Body of pancreas (tissue), 4 donors: ENCODE results near the gene FPR1. TPM values are rescaled to one million over a fixed set of nuclear protein-coding genes. Genes with fewer than 3 reads are reported as not detected.

Experiments
- ATAC-seq: fragments of 150-250 bp; one replicate; pipeline ENCODE4 v1.9.1; 2016
- DNase-seq, 4 donors: peaks; one replicate each; pipeline ENCODE4 v3.0.0-alpha.2; 2019
- H3K27ac ChIP-seq, 4 donors: fragments of 200-600 bp; sonication (generic); 1 replicate in 3 of 4; 2 replicates in 1 of 4; pipeline versions ENCODE4 v1.5.1 to v1.6.1; 2016 to 2019; ENCODE audit warnings: mild to moderate bottlenecking in 1 of 4, mixed read lengths in 1 of 4, moderate library complexity in 1 of 4
- H3K27me3 ChIP-seq, 2 donors: fragments of 200-600 bp; sonication (generic); one replicate each; pipeline ENCODE4 v1.6.0; 2016; ENCODE audit warnings: mild to moderate bottlenecking in 1 of 2
- H3K36me3 ChIP-seq, 2 donors: fragments of 200-600 bp; sonication (generic); replicated peaks in 1 of 2; 2 replicates each; pipeline ENCODE4 v1.5.1; 2016; ENCODE audit warnings: low read depth in 2 of 2; ENCODE audit not compliant: insufficient read depth in 1 of 2
- H3K4me1 ChIP-seq: fragments of 200-600 bp; sonication (generic); one replicate; pipeline ENCODE4 v1.6.0; 2016
- H3K4me3 ChIP-seq, 2 donors: fragments of 200-600 bp; sonication (generic); 1 replicate in 1 of 2; 2 replicates in 1 of 2; pipeline ENCODE4 v1.5.1; 2016 to 2019
- H3K9me3 ChIP-seq, 3 donors: fragments of 200-600 bp; sonication (generic); 1 replicate in 2 of 3; 2 replicates in 1 of 3; pipeline ENCODE4 v1.5.1; 2016
- POLR2A ChIP-seq, 3 donors: fragments of 450-650 bp; IDR thresholded peaks; one replicate each; pipeline ENCODE4 v1.6.1; 2016; ENCODE audit warnings: antibody characterized with exemption in 3 of 3, mild to moderate bottlenecking in 2 of 3
- WGBS, 2 donors: methylation state at CpG; one replicate each; pipeline ENCODE4 v1.1.5; 2017; 5-methylcytosine and 5-hydroxymethylcytosine counted together
- intact Hi-C: fragments of 100-400 bp; cut with DNase I; formaldehyde crosslinking; loops from one replicate; pipeline ENCODE4 v1.15.1; 2023
- total RNA-seq, 2 donors: library from RNA; depleted of rRNA; stranded (reverse); fragments of >200 nt; gene quantifications; one replicate each; pipeline ENCODE4 v1.1.0, GENCODE V29; 2016
- TF ChIP-seq, protein P1 (sequence below), 7 experiments: fragments of 450-650 bp in 4 of 7; fragments of 200-600 bp in 3 of 7; sonication (generic) in 3 of 7; IDR thresholded peaks; one replicate each; pipeline ENCODE4 v1.5.1; 2016 to 2019; ENCODE audit warnings: antibody characterized with exemption in 7 of 7

Gene FPR1
- total RNA-seq, 2 donors from 2014 or later, result 4.7 TPM; not detected in 1

DNA sequence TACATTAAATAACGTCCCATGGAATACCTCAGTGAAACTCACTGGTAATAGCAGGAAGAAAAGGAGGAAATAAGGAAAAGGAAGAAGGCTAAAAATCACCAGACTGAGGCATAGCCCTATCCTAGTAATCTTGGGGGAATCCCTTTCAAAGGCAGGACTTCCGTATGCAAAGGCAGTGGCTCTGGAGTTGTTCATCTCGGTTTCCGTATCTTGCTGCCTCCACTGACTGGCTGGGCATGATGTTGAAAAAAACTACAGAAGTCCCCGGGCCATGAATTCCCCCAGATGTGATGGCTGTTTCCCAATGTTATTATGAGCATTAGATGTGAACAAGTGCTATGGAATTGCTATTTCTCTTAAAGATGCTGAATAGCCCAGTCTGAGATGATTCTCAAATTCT, 14.8 kb upstream of the FPR1 start:
- H3K4me3 ChIP-seq, result no peak overlapping the region
- H3K9me3 ChIP-seq, result no peaks in the 10 kb centered on the region
- ATAC-seq, result no peak
- DNase-seq, result no peak
- no peaks in the 10 kb centered on the region for H3K36me3 ChIP-seq
- TF ChIP-seq, protein P1, sequence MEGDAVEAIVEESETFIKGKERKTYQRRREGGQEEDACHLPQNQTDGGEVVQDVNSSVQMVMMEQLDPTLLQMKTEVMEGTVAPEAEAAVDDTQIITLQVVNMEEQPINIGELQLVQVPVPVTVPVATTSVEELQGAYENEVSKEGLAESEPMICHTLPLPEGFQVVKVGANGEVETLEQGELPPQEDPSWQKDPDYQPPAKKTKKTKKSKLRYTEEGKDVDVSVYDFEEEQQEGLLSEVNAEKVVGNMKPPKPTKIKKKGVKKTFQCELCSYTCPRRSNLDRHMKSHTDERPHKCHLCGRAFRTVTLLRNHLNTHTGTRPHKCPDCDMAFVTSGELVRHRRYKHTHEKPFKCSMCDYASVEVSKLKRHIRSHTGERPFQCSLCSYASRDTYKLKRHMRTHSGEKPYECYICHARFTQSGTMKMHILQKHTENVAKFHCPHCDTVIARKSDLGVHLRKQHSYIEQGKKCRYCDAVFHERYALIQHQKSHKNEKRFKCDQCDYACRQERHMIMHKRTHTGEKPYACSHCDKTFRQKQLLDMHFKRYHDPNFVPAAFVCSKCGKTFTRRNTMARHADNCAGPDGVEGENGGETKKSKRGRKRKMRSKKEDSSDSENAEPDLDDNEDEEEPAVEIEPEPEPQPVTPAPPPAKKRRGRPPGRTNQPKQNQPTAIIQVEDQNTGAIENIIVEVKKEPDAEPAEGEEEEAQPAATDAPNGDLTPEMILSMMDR (IDR thresholded peaks at IDR 0.05), result no peak
- no peak for TF ChIP-seq POLR2A (IDR thresholded peaks at IDR 0.05)
- 49 to 51% methylated on average over 5 of the region's 5 CpGs for WGBS, 2 donors
- no peaks in the 10 kb centered on the region for H3K27me3 ChIP-seq
- H3K4me1 ChIP-seq, result no peaks in the 10 kb centered on the region
- intact Hi-C loops, result no loop called here
- H3K27ac ChIP-seq, result no peak overlapping the region

DNA sequence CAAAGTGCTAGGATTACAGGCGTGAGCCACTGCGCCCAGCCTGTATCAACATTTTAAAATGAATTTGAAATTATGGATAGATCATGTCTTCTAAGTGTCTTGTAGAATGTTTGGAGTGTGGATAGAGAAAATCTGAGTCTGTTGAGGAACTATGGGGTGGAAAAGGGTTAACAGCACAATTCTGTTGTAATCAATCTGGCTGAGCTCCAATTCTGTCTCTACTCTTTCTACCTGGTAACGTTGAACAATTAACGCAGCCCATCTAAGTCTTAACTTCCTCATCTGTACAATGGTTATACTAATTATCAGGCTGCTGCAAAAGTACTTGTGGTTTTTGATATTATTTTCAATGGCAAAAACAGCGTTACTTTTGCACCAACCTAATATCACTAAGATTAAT, 13.4 kb upstream of the FPR1 start:
- H3K27ac ChIP-seq, result no peak overlapping the region
- no peak for DNase-seq
- 26 to 29% methylated on average over 5 of the region's 5 CpGs for WGBS, 2 donors
- no peaks in the 10 kb centered on the region for H3K27me3 ChIP-seq
- TF ChIP-seq POLR2A (IDR thresholded peaks at IDR 0.05), result no peak
- TF ChIP-seq, protein P1 (IDR thresholded peaks at IDR 0.05), result no peak
- intact Hi-C loops, result no loop called here
- H3K4me3 ChIP-seq, result no peak overlapping the region
- no peaks in the 10 kb centered on the region for H3K4me1 ChIP-seq
- no peaks in the 10 kb centered on the region for H3K9me3 ChIP-seq
- ATAC-seq, result no peak
- H3K36me3 ChIP-seq, result no peaks in the 10 kb centered on the region

DNA sequence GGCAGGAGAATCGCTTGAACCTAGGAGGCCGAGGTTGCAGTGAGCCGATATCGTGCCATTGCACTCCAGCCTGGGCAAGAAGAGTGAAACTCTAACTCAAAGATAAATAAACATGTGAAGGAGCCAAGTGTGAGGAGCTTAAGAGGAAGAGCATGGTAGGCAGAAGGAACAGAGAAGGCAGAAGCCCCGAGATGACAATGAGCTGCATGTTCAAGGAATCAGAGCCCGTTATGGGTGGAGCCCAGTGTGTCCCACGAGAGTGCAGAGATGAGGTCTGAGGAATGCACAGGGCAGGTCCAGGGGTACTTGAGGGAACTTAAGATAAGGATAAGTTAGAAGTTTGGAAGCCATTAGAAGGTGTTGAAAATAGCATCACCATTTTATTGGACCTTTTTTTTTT, 10.0 kb upstream of the FPR1 start:
- H3K9me3 ChIP-seq, result no peaks in the 10 kb centered on the region
- WGBS, 2 donors, result 64 to 65% methylated on average over 7 of the region's 7 CpGs
- no peaks in the 10 kb centered on the region for H3K36me3 ChIP-seq
- intact Hi-C loops, result no loop called here
- no peaks in the 10 kb centered on the region for H3K27me3 ChIP-seq
- DNase-seq (no peak), ATAC-seq (no peak)
- no peaks in the 10 kb centered on the region for H3K4me1 ChIP-seq
- H3K27ac ChIP-seq, result no peak overlapping the region
- no peak overlapping the region for H3K4me3 ChIP-seq
- TF ChIP-seq, protein P1 (IDR thresholded peaks at IDR 0.05), result no peak
- no peak for TF ChIP-seq POLR2A (IDR thresholded peaks at IDR 0.05)

GRCh38 chr19:51760697-51761356, 9.1 kb upstream of the FPR1 start, which contains the start of gene FPR2:
FPR2 (plus strand) TSS chr19:51761180; CDS start chr19:51768659, 7,479 bp downstream.
- Histone ChIP-seq H3K27ac (no peak within 1 kb of the TSS), H3K36me3 (no peaks in the 10 kb centered on the region), H3K4me3 (no peak within 1 kb of the TSS), H3K9me3 (no peaks in the 10 kb centered on the region), H3K4me1 (no peaks in the 10 kb centered on the region), H3K27me3 (no peaks in the 10 kb centered on the region)
- ATAC-seq, result no peak
- TF ChIP-seq, protein P1 (IDR thresholded peaks at IDR 0.05), result no peak
- no peak for TF ChIP-seq POLR2A (IDR thresholded peaks at IDR 0.05)
- no peak for DNase-seq
- intact Hi-C loops, result no loop called here
- WGBS, 2 donors, result 40 to 49% methylated on average over 8 of the region's 8 CpGs

GRCh38 chr19:51755571-51755970, 3.9 kb upstream of the FPR1 start:
- H3K4me3 ChIP-seq, result no peak overlapping the region
- ATAC-seq (no peak), DNase-seq (no peak)
- H3K27ac ChIP-seq, result no peak overlapping the region
- no peaks in the 10 kb centered on the region for H3K9me3 ChIP-seq
- no peak for TF ChIP-seq POLR2A (IDR thresholded peaks at IDR 0.05)
- TF ChIP-seq, protein P1 (IDR thresholded peaks at IDR 0.05), result no peak
- WGBS, 2 donors, result 72 to 78% methylated on average over 7 of the region's 7 CpGs
- no peaks in the 10 kb centered on the region for H3K27me3 ChIP-seq
- no peaks in the 10 kb centered on the region for H3K36me3 ChIP-seq
- intact Hi-C loops, result no loop called here
- no peaks in the 10 kb centered on the region for H3K4me1 ChIP-seq
